Upper lobe of left lung (tissue), 6 donors: ENCODE results near the gene SCGB1C1. TPM values are rescaled to one million over a fixed set of nuclear protein-coding genes. Genes with fewer than 3 reads are reported as not detected.

ENCODE experiments used
- ATAC-seq, 2 donors: fragments of 200-7000 bp; cut with Tn5 transposase; one replicate each; pipeline ENCODE4 v1.9.1; 2022; ENCODE audit warnings: mild to moderate bottlenecking in 2 of 2, moderate library complexity in 2 of 2; ENCODE audit not compliant: low FRiP score in 2 of 2
- DNase-seq, 2 donors: peaks; one replicate each; pipeline ENCODE4 v3.0.0-alpha.2; 2019 to 2020
- H3K27ac ChIP-seq, 4 donors: fragments of 200-600 bp; sonication (generic); one replicate each; pipeline ENCODE4 v1.5.1; 2016 to 2019
- H3K27me3 ChIP-seq, 4 donors: fragments of 200-600 bp; sonication (generic); one replicate each; pipeline ENCODE4 v1.5.1; 2017 to 2019
- H3K36me3 ChIP-seq, 4 donors: fragments of 200-600 bp; sonication (generic); one replicate each; pipeline ENCODE4 v1.5.1; 2016 to 2019
- H3K4me1 ChIP-seq, 4 donors: fragments of 200-600 bp; sonication (generic); one replicate each; pipeline ENCODE4 v1.5.1; 2018 to 2019
- H3K4me3 ChIP-seq, 4 donors: fragments of 200-600 bp; sonication (generic); one replicate each; pipeline ENCODE4 v1.5.1; 2017 to 2019; ENCODE audit warnings: mild to moderate bottlenecking in 2 of 4, moderate library complexity in 1 of 4
- H3K9me3 ChIP-seq, 4 donors: fragments of 200-600 bp; sonication (generic); one replicate each; pipeline ENCODE4 v1.5.1; 2018 to 2019
- EP300 ChIP-seq, 4 donors: sonication (generic); formaldehyde crosslinking; IDR thresholded peaks; one replicate each; pipeline ENCODE4 v1.5.1; 2017; ENCODE audit warnings: antibody characterized with exemption in 4 of 4, control low read depth in 2 of 4
- POLR2A ChIP-seq, 4 donors: fragments of 450-650 bp; IDR thresholded peaks; one replicate each; pipeline ENCODE4 v1.5.1; 2016 to 2017; ENCODE audit warnings: antibody characterized with exemption in 4 of 4, mild to moderate bottlenecking in 2 of 4
- POLR2AphosphoS5 ChIP-seq, 2 donors: sonication (generic); formaldehyde crosslinking; IDR thresholded peaks; one replicate each; pipeline ENCODE4 v1.5.1; 2017; ENCODE audit warnings: antibody characterized with exemption in 2 of 2
- WGBS, 2 donors: methylation state at CpG; one replicate each; pipeline ENCODE4 v1.1.5; 2017 to 2018; 5-methylcytosine and 5-hydroxymethylcytosine counted together
- total RNA-seq, 6 donors: library from RNA; depleted of rRNA in 4 of 6; stranded (reverse); fragments of >200 nt in 4 of 6; gene quantifications; one replicate each; pipeline versions ENCODE4 v1.1.0 to v1.2.1, GENCODE V29; 2016 to 2021
- TF ChIP-seq, protein P1 (sequence below), 6 experiments: fragments of 450-650 bp in 4 of 6; fragments of 200-600 bp in 2 of 6; sonication (generic) in 2 of 6; IDR thresholded peaks; one replicate each; pipeline ENCODE4 v1.5.1; 2016 to 2019; ENCODE audit warnings: antibody characterized with exemption in 6 of 6
- donor health status: DM: no; HTN: no; CAD: no; lungs with moderate emphysema.
- donor health status: DM: no; HTN: yes; CAD: no; lungs with severe emphysema.

SCGB1C1 gene
- total RNA-seq, 6 donors from 2014 or later: not detected

DNA sequence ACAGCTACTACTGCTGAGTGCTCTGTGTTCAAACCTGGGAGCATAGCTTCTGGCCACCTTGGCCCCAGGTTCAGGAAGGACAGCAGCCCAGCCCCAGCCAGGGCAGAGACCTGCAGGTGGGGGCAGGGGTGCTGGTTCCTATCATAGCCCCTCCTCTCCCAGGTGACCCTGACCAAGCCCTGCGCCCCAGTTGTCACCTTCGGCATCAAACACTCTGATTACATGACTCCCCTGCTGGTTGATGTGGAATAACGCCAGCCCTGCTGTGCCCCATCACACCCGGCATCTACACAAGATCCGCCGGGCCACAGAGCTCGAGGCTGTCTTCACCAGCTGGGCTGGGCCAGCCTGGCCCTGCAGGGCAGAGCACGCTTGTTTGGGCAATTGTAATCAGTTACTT, 6.9 kb downstream of the SCGB1C1 start:
- H3K27ac ChIP-seq: no peak overlapping the region
- H3K27me3 ChIP-seq: no peaks in the 10 kb centered on the region
- TF ChIP-seq POLR2A (IDR thresholded peaks at IDR 0.05) (peak in 1 of 4 donors; percentile 8), EP300 (IDR thresholded peaks at IDR 0.05) (no peak)
- H3K4me1 ChIP-seq: peaks cover 3 to 21% (median 9%) of the 10 kb centered on the region in 4 donors
- H3K9me3 ChIP-seq: no peaks in the 10 kb centered on the region
- no peak overlapping the region for H3K4me3 ChIP-seq
- H3K36me3 ChIP-seq: peaks cover 0 to 40% (median 24%) of the 10 kb centered on the region in 4 donors
- DNase-seq: no peak
- ATAC-seq: no peak
- WGBS, 2 donors: 85% methylated on average over 8 of the region's 8 CpGs

DNA sequence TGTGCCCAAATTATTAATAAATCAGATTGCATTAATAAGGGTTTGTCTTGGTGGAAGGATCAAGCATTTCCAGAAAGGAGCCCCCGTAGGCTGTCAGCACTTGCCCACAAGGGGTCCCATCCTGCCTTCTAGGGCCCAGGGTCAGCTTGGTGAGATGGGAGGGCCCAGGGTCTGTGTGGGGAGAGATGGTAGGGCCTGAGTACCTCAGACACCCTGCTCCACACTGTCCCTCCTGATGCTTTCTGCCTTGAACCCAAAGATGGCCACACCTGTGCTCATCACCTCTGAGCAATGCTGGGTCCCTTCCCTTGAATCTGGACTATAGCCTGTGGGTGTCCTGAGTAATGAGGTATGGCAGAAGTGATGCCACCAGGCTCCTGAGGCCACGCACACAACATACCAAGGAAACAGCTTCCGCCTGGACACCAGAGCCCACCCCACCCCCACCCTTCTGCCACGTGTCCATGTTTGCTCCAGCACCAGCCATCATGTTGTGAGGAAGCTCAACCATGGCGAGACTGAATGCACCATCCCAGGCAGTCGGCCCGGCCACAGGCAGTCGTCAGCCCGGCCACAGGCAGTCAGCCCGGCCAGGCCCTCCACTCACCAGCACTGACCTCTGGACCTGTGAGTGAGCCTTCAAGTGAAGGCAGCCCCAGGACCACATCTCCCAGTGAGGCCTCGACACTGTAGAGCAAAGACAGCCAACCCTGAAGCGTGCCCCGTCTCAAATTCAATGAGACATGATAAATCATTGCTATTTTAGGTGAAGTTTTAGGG, 7.5 kb downstream of the SCGB1C1 start:
- peaks cover 0 to 47% (median 30%) of the 10 kb centered on the region in 4 donors for H3K36me3 ChIP-seq

DNA sequence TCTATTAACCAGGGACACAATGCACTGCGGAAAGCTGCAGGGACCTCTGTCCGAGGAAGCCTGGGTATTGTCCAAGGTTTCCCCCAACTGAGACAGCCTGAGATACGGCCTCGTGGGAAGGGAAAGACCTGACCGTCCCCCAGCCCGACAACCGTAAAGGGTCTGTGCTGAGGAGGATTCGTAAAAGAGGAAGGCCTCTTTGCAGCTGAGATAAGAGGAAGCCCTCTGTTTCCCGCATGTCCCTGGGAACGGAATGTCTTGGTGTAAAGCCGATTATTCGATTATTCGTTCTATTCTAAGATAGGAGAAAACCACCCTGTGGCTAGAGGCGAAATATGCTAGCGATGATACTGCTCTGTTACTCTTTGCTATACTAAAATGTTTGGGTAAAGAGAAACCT, 9.1 kb downstream of the SCGB1C1 start:
- no peak overlapping the region for H3K4me3 ChIP-seq
- TF ChIP-seq, protein P1, sequence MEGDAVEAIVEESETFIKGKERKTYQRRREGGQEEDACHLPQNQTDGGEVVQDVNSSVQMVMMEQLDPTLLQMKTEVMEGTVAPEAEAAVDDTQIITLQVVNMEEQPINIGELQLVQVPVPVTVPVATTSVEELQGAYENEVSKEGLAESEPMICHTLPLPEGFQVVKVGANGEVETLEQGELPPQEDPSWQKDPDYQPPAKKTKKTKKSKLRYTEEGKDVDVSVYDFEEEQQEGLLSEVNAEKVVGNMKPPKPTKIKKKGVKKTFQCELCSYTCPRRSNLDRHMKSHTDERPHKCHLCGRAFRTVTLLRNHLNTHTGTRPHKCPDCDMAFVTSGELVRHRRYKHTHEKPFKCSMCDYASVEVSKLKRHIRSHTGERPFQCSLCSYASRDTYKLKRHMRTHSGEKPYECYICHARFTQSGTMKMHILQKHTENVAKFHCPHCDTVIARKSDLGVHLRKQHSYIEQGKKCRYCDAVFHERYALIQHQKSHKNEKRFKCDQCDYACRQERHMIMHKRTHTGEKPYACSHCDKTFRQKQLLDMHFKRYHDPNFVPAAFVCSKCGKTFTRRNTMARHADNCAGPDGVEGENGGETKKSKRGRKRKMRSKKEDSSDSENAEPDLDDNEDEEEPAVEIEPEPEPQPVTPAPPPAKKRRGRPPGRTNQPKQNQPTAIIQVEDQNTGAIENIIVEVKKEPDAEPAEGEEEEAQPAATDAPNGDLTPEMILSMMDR (IDR thresholded peaks at IDR 0.05): no peak
- TF ChIP-seq EP300 (IDR thresholded peaks at IDR 0.05) (no peak), POLR2AphosphoS5 (IDR thresholded peaks at IDR 0.05) (no peak), POLR2A (IDR thresholded peaks at IDR 0.05) (no peak)
- H3K27me3 ChIP-seq: no peaks in the 10 kb centered on the region
- DNase-seq: no peak
- ATAC-seq: no peak
- peaks cover 0 to 50% (median 32%) of the 10 kb centered on the region in 4 donors for H3K36me3 ChIP-seq
- peak overlapping the region in 1 of 4 donors; percentile 14 for H3K27ac ChIP-seq
- peaks cover 19 to 39% (median 24%) of the 10 kb centered on the region in 4 donors for H3K4me1 ChIP-seq
- H3K9me3 ChIP-seq: no peaks in the 10 kb centered on the region
- WGBS, 2 donors: 70 to 75% methylated on average over 15 of the region's 15 CpGs

More for the DNA sequence above, 7.5 kb downstream of the SCGB1C1 start:
- Histone ChIP-seq H3K4me3 (no peak overlapping the region), H3K27me3 (no peaks in the 10 kb centered on the region), H3K9me3 (no peaks in the 10 kb centered on the region), H3K27ac (no peak overlapping the region), H3K4me1 (peaks cover 8 to 26% (median 13%) of the 10 kb centered on the region in 4 donors)
- TF ChIP-seq EP300 (IDR thresholded peaks at IDR 0.05): no peak
- no peak for TF ChIP-seq POLR2AphosphoS5 (IDR thresholded peaks at IDR 0.05)
- no peak for TF ChIP-seq POLR2A (IDR thresholded peaks at IDR 0.05)
- TF ChIP-seq, protein P1 (IDR thresholded peaks at IDR 0.05): no peak
- WGBS, 2 donors: 86% methylated on average over 10 to 13 of the region's 13 CpGs
- DNase-seq (no peak), ATAC-seq (no peak)

DNA sequence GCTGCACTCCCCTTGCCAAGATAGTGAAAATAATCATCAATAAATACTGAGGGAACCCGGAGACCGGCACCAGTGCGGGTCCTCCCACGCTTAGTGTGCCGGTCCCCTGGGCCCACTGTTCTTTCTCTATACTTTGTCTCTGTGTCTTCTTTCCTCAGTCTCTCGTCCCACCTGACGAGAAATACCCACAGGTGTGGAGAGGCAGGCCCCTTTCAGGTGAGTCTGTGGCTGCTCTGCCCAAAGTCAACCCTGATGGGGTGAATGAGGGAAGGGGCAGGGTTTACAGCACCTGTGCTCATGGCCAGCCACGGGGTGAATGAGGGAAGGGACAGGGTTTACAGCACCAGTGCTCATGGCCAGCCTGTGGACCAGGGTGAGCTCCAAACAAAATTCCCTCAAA, 9.6 kb downstream of the SCGB1C1 start:
- peaks cover 19 to 39% (median 24%) of the 10 kb centered on the region in 4 donors for H3K4me1 ChIP-seq
- no peaks in the 10 kb centered on the region for H3K27me3 ChIP-seq
- H3K4me3 ChIP-seq: no peak overlapping the region
- H3K36me3 ChIP-seq: peaks cover 0 to 50% (median 32%) of the 10 kb centered on the region in 4 donors
- no peaks in the 10 kb centered on the region for H3K9me3 ChIP-seq
- TF ChIP-seq, protein P1 (IDR thresholded peaks at IDR 0.05): no peak
- TF ChIP-seq EP300 (IDR thresholded peaks at IDR 0.05): no peak
- no peak for TF ChIP-seq POLR2AphosphoS5 (IDR thresholded peaks at IDR 0.05)
- TF ChIP-seq POLR2A (IDR thresholded peaks at IDR 0.05): no peak
- ATAC-seq (no peak), DNase-seq (peak in 1 of 2 donors; percentile 6)
- 81 to 87% methylated on average over 8 of the region's 8 CpGs for WGBS, 2 donors
- H3K27ac ChIP-seq: peak overlapping the region in 1 of 4 donors; percentile 14

DNA sequence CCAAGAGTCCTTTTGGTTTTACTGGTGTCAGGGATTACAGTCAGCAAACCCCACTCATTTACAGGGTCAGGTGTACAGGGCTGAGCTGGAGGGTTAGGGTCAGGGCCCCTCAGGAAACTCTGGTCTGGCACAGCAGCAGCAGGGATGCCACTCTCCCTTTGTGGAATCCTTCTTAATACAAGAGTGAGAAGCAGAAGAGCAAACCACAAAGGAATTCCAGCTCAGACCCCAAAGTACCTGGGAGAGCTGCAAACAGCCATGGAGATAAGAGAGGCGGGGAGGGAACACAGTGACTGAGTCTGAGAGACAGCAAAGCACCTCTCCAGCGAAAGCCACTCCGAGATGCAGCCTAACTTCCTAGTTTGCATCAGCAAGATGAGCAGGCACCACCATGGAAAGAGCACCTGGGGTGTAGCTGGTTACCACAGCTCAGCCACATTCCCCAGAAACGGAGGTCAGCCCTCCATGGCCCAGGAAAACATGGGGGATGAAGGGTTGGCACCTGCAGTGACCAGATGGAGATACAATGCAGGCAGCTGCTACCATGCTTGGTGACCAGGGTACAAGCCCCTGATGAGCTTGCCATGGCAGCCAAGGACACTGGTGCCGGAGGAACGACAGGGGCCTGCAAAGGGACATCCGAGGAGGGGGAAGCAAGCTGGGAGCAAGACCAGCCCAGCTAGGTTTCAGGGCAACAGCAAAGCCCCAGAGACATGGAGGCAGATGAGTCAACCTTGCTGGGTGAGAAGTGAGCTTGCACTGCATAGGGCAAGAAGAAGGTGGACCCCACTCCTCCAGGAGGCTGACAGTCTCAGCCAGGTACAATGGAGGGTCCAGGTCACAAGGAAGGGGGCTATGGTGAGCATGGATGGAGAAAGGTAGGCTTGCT, 10.4 kb downstream of the SCGB1C1 start:
- peaks cover 19 to 39% (median 24%) of the 10 kb centered on the region in 4 donors for H3K4me1 ChIP-seq
- no peak for TF ChIP-seq EP300 (IDR thresholded peaks at IDR 0.05)
- H3K27me3 ChIP-seq: no peaks in the 10 kb centered on the region
- 89 to 91% methylated on average over 7 of the region's 7 CpGs for WGBS, 2 donors
- H3K27ac ChIP-seq: no peak overlapping the region
- H3K9me3 ChIP-seq: no peaks in the 10 kb centered on the region
- DNase-seq: peak in 1 of 2 donors; percentile 11
- no peak overlapping the region for H3K4me3 ChIP-seq
- no peak for ATAC-seq
- H3K36me3 ChIP-seq: peaks cover 0 to 50% (median 32%) of the 10 kb centered on the region in 4 donors
